H1 (cell line): ENCODE measurements around the gene NLRC3. TPM values are rescaled to one million over a fixed set of nuclear protein-coding genes. Genes with fewer than 3 reads are reported as not detected.

ENCODE experiments used
- CTCF ChIA-PET: fragments of 300-600 bp; sonication (Branson Sonifier 250); formaldehyde crosslinking; loops from one replicate; lab custom pipeline; 2021; ENCODE audit not compliant: partially characterized antibody; lab: Charles Lee
- POLR2A ChIA-PET: fragments of 300-600 bp; sonication (Branson Sonifier 250); formaldehyde crosslinking; loops from one replicate; lab custom pipeline; 2021; ENCODE audit warnings: inconsistent platforms; ENCODE audit not compliant: partially characterized antibody; lab: Charles Lee
- DNase-seq, 2 experiments: peaks; one replicate each; pipeline versions ENCODE4 v3.0.0 to v3.0.0-alpha.2; 2010 to 2022; ENCODE audit warnings: low spot score in 2 of 2, low read depth in 1 of 2, mixed read lengths in 1 of 2
- FAIRE-seq: peaks from 2 replicates; lab custom pipeline; 2011; peaks lifted over from hg19 to GRCh38; lab: Jason Lieb, UNC
- H2AFZ ChIP-seq: 2 replicates; pipeline ENCODE4 v1.8.1; 2012; ENCODE audit warnings: low read length, inconsistent platforms
- H2AK5ac ChIP-seq: 2 replicates; pipeline ENCODE4 v1.6.1; 2013; ENCODE audit warnings: low read depth, low read length
- H2BK120ac ChIP-seq: replicated peaks from 2 replicates; pipeline ENCODE3; 2013; ENCODE audit warnings: low read depth, low read length, inconsistent platforms
- H2BK12ac ChIP-seq: 2 replicates; pipeline ENCODE4 v1.6.1; 2013; ENCODE audit warnings: low read depth, low read length
- H2BK15ac ChIP-seq: 2 replicates; pipeline ENCODE4 v1.6.1; 2013; ENCODE audit warnings: low read length
- H2BK20ac ChIP-seq: 2 replicates; pipeline ENCODE4 v1.6.1; 2013; ENCODE audit warnings: low read length
- H2BK5ac ChIP-seq: 2 replicates; pipeline ENCODE4 v1.6.1; 2013; ENCODE audit warnings: low read depth, low read length
- H3K14ac ChIP-seq: 2 replicates; pipeline ENCODE4 v1.6.1; 2013; ENCODE audit warnings: inconsistent platforms; ENCODE audit not compliant: insufficient read length
- H3K18ac ChIP-seq: 2 replicates; pipeline ENCODE4 v1.6.1; 2013; ENCODE audit warnings: low read length; ENCODE audit errors: extremely low read depth
- H3K23ac ChIP-seq: 2 replicates; pipeline ENCODE4 v1.6.1; 2013; ENCODE audit warnings: inconsistent platforms; ENCODE audit not compliant: insufficient read length
- H3K23me2 ChIP-seq: 2 replicates; pipeline ENCODE4 v1.6.1; 2013; ENCODE audit warnings: low read depth, low read length
- H3K27ac ChIP-seq: 2 replicates; pipeline ENCODE4 v1.6.1; 2011; ENCODE audit warnings: low read depth, low read length, inconsistent platforms
- H3K27me3 ChIP-seq, 4 experiments: replicated peaks in 1 of 4; 1 replicate in 1 of 4; 2 replicates in 3 of 4; pipeline versions ENCODE4 v1.6.1 to v1.8.1; 2011 to 2013; ENCODE audit warnings: low read length in 3 of 4, mild to moderate bottlenecking in 3 of 4, inconsistent platforms in 2 of 4, mixed read lengths in 2 of 4, moderate library complexity in 1 of 4; ENCODE audit not compliant: control insufficient read depth in 3 of 4, insufficient read depth in 3 of 4; ENCODE audit errors: extremely low read depth in 1 of 4
- H3K36me3 ChIP-seq, 4 experiments: 2 replicates each; pipeline versions ENCODE4 v1.6.1 to v1.8.1; 2011 to 2013; ENCODE audit warnings: mild to moderate bottlenecking in 4 of 4, low read length in 3 of 4, moderate library complexity in 2 of 4, control low read depth in 1 of 4, inconsistent platforms in 1 of 4; ENCODE audit not compliant: insufficient read depth in 4 of 4, control insufficient read depth in 2 of 4
- H3K4ac ChIP-seq: replicated peaks from 2 replicates; pipeline ENCODE3; 2013; ENCODE audit warnings: low read length, low read depth, mixed read lengths, inconsistent platforms; ENCODE audit not compliant: insufficient read length
- H3K4me1 ChIP-seq, 4 experiments: replicated peaks in 1 of 4; 1 replicate in 1 of 4; 2 replicates in 3 of 4; pipeline versions ENCODE4 v1.6.1 to v1.8.1; 2011 to 2013; ENCODE audit warnings: low read length in 3 of 4, inconsistent platforms in 2 of 4, mixed read lengths in 1 of 4; ENCODE audit not compliant: insufficient read depth in 4 of 4, control insufficient read depth in 3 of 4
- H3K4me2 ChIP-seq, 2 experiments: 2 replicates each; pipeline versions ENCODE4 v1.6.1 to v1.8.1; 2011 to 2013; ENCODE audit warnings: low read depth in 2 of 2, low read length in 2 of 2, control low read depth in 1 of 2, inconsistent platforms in 1 of 2, mild to moderate bottlenecking in 1 of 2; ENCODE audit not compliant: insufficient read depth in 1 of 2
- H3K4me3 ChIP-seq, 4 experiments: fragments of 200-600, 300-600 bp in 1 of 4; sonication (generic), shearing (Covaris generic), sonication (Bioruptor Twin) in 1 of 4; 2 replicates each; pipeline versions ENCODE4 v1.5.1 to v1.8.1; 2011 to 2016; ENCODE audit warnings: low read length in 4 of 4, low read depth in 3 of 4, control low read depth in 2 of 4, inconsistent platforms in 2 of 4, mild to moderate bottlenecking in 2 of 4, mixed read lengths in 1 of 4, moderate library complexity in 1 of 4; ENCODE audit not compliant: insufficient read depth in 2 of 4; ENCODE audit errors: extremely low read depth in 1 of 4
- H3K56ac ChIP-seq: replicated peaks from 2 replicates; pipeline ENCODE3; 2013; ENCODE audit warnings: low read depth, mild to moderate bottlenecking, mixed read lengths, low read length, inconsistent platforms; ENCODE audit not compliant: insufficient read length
- H3K79me1 ChIP-seq: 2 replicates; pipeline ENCODE4 v1.6.1; 2013; ENCODE audit warnings: low read depth, low read length, control low read depth
- H3K79me2 ChIP-seq, 2 experiments: 2 replicates each; pipeline versions ENCODE4 v1.6.1 to v1.8.1; 2012 to 2013; ENCODE audit warnings: low read length in 2 of 2, mild to moderate bottlenecking in 2 of 2, inconsistent platforms in 1 of 2; ENCODE audit not compliant: insufficient read depth in 2 of 2, control insufficient read depth in 1 of 2
- H3K9ac ChIP-seq, 4 experiments: replicated peaks in 1 of 4; 1 replicate in 1 of 4; 2 replicates in 3 of 4; pipeline versions ENCODE4 v1.6.1 to v1.8.1; 2011 to 2013; ENCODE audit warnings: low read depth in 3 of 4, low read length in 3 of 4, control low read depth in 2 of 4, mild to moderate bottlenecking in 2 of 4, moderate library complexity in 2 of 4, inconsistent platforms in 1 of 4; ENCODE audit errors: extremely low read depth in 1 of 4
- H3K9me3 ChIP-seq, 2 experiments: 2 replicates each; pipeline versions ENCODE4 v1.6.1 to v1.8.1; 2012 to 2013; ENCODE audit warnings: mild to moderate bottlenecking in 2 of 2, moderate library complexity in 2 of 2, control low read depth in 1 of 2, inconsistent platforms in 1 of 2, low read depth in 1 of 2, low read length in 1 of 2, mixed read lengths in 1 of 2; ENCODE audit not compliant: insufficient read depth in 2 of 2
- H4K20me1 ChIP-seq, 2 experiments: replicated peaks in 1 of 2; 2 replicates each; pipeline versions ENCODE3 to v1.8.1; 2011 to 2013; ENCODE audit warnings: inconsistent platforms in 2 of 2, low read length in 2 of 2, mild to moderate bottlenecking in 1 of 2; ENCODE audit not compliant: insufficient read depth in 2 of 2, control insufficient read depth in 1 of 2
- H4K5ac ChIP-seq: 2 replicates; pipeline ENCODE4 v1.6.1; 2013; ENCODE audit warnings: low read length, low read depth, mixed read lengths, inconsistent platforms; ENCODE audit not compliant: insufficient read length
- H4K8ac ChIP-seq: 2 replicates; pipeline ENCODE4 v1.8.0; 2013; ENCODE audit warnings: mild to moderate bottlenecking, moderate library complexity, low read length, inconsistent platforms; ENCODE audit not compliant: insufficient read depth; ENCODE audit errors: extremely low read depth
- H4K91ac ChIP-seq: replicated peaks from 2 replicates; pipeline ENCODE3; 2013; ENCODE audit warnings: low read length, mixed read lengths, inconsistent platforms; ENCODE audit not compliant: insufficient read length
- NANOG ChIP-seq: IDR thresholded peaks from 2 replicates; pipeline ENCODE4 v1.6.1; 2011; ENCODE audit warnings: low read length, low read depth, mild to moderate bottlenecking, inconsistent platforms; ENCODE audit not compliant: insufficient read depth, poor library complexity, severe bottlenecking
- RFX5 ChIP-seq: IDR thresholded peaks from 2 replicates; pipeline ENCODE4 v1.6.1; 2011; ENCODE audit warnings: low read depth, low read length, improper control_type of control experiment, borderline replicate concordance
- TEAD4 ChIP-seq: IDR thresholded peaks from 2 replicates; pipeline ENCODE4 v1.6.1; 2012; ENCODE audit warnings: low read depth, low read length, inconsistent platforms, mixed read lengths
- WGBS, 2 experiments: shearing (Covaris generic) in 1 of 2; methylation state at CpG; one replicate each; pipeline versions ENCODE4 v1.1.6 to v1.1.7; 2013 to 2015; ENCODE audit warnings: low lambda C conversion rate in 2 of 2, mixed read lengths in 2 of 2, inconsistent platforms in 1 of 2, low coverage in 1 of 2, missing lambda C conversion rate in 1 of 2; ENCODE audit not compliant: insufficient replicate concordance in 2 of 2, insufficient coverage in 1 of 2, insufficient read length in 1 of 2; ENCODE audit errors: extremely low coverage in 1 of 2, missing lambda C conversion rate in 1 of 2; 5-methylcytosine and 5-hydroxymethylcytosine counted together
- polyA plus RNA-seq, 7 experiments: library from polyadenylated mRNA; depleted of rRNA in 3 of 7; stranded (reverse) in 5 of 7; unstranded in 2 of 7; fragments of >200 nt in 5 of 7; fragments of 200-250 nt in 2 of 7; gene quantifications; 1 replicate in 5 of 7; 2 replicates in 1 of 7; 4 replicates in 1 of 7; pipeline versions ENCODE4 v1.2.1 to v1.2.3, GENCODE V29; 2011 to 2013; ENCODE audit warnings: missing spikeins in 2 of 7, mixed read lengths in 2 of 7
- total RNA-seq: library from RNA; stranded (reverse); fragmentation: NEBNext Ultra II Directional; extraction: Animal tissue kit (Norgen Biotek cat#: 25700); gene quantifications from 2 replicates; pipeline ENCODE4 v1.2.1, GENCODE V29; 2021

NLRC3 gene
- total and polyA plus RNA-seq, 2 of the 8 experiments (the other 6 are each of a cell fraction or from before 2014, with no cell fraction given): 0.18 to 0.20 TPM

DNA sequence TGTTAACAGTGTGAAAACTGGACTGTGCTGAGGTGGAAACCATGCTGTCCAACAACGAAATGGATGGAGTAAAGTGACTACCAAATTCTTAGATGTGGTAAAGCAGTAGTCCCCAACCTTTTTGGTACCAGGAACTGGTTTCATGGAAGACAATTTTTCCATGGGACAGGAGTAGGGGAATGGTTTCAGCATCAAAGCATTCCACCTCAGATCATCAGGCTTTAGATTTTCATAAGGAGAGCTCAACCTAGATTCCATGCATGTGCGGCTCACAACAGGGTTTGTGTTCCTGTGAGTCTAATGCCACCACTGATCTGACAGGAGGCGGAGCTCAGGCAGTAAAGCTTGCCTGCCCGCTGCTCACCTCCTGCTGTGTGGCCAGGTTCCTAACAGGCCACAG lies 22.7 kb upstream of the NLRC3 start:
- Histone ChIP-seq H3K36me3 (peaks cover 0 to 31% (median 19%) of the 10 kb centered on the region in 4 experiments; a peak in 6 of 8 replicates), H3K79me2 (no peaks in the 10 kb centered on the region), H4K5ac (no peak overlapping the region), H4K91ac (no peak overlapping the region), H3K23ac (no peak overlapping the region), H3K23me2 (no peaks in the 10 kb centered on the region), H2BK12ac (no peak overlapping the region), H2BK5ac (no peak overlapping the region), H2AK5ac (no peak overlapping the region), H3K4me2 (no peak overlapping the region), H3K27me3 (no peaks in the 10 kb centered on the region; a peak in 1 of 7 replicates), H4K20me1 (peaks cover 0 to 3% of the 10 kb centered on the region in 2 experiments), H3K9ac (no peak overlapping the region)
- TF ChIP-seq TEAD4 (peak; percentile 52; the same call in 1 of the 2 replicates), RFX5 (no peak), NANOG (no peak)
- TF ChIP-seq, all 59 proteins: peak for 1
- no peak overlapping the region for H3K14ac ChIP-seq
- no peak overlapping the region for H3K4ac ChIP-seq
- H3K27ac ChIP-seq: no peak overlapping the region
- 92% methylated on average over 4 of the region's 4 CpGs; no CpG with 5 or more reads in 1 of the 2 experiments for WGBS, 2 experiments
- H2BK15ac ChIP-seq: no peak overlapping the region
- no peak overlapping the region for H2BK120ac ChIP-seq
- H3K56ac ChIP-seq: no peak overlapping the region
- DNase-seq (no peak), FAIRE-seq (peak; percentile 32)
- H4K8ac ChIP-seq: no peak overlapping the region
- no peak overlapping the region for H2AFZ ChIP-seq
- H3K9me3 ChIP-seq: peaks cover 12 to 18% of the 10 kb centered on the region in 2 experiments
- ChIA-PET CTCF (interaction anchor here (0.6 kb wide), 1 partner anchor 203 kb away, joined by 3 read pairs; no protein-coding TSS in a partner anchor), POLR2A (interaction anchor here (1.4 kb wide), 1 partner anchor 12 kb away, joined by 5 read pairs; the partner anchor contains the start of gene SLX4)
- H3K4me3 ChIP-seq: no peak overlapping the region
- H2BK20ac ChIP-seq: no peak overlapping the region
- H3K79me1 ChIP-seq: no peaks in the 10 kb centered on the region; the same call in 1 of the 2 replicates
- no peaks in the 10 kb centered on the region for H3K4me1 ChIP-seq
- H3K18ac ChIP-seq: no peak overlapping the region
